ENCODE results near the gene MCFD2. TPM values are rescaled to one million over a fixed set of nuclear protein-coding genes. Genes with fewer than 3 reads are reported as not detected.
A peak's percentile ranks its signal among the peaks of the same experiment; 100 is the strongest.

MCFD2 gene
- total and polyA plus RNA-seq, 11 donors: 16.1 to 113 (median 63.4) TPM

- intact Hi-C loops (cut with DNase I): no loop called here
- Histone ChIP-seq H3K4me3 (no peak overlapping the region), H3K9me3 (peaks cover 0 to 10% (median 0%) of the 10 kb centered on the region in 12 donors), H3K36me3 (no peaks in the 10 kb centered on the region), H3K4me1 (peaks cover 3 to 29% (median 17%) of the 10 kb centered on the region in 12 donors), H3K27me3 (no peaks in the 10 kb centered on the region), H3K27ac (peak overlapping the region in 11 of 12 donors; percentile 63 to 91 (median 81))
- no peak for DNase-seq
- TF ChIP-seq POLR2A (IDR thresholded peaks at IDR 0.05) (no peak), CTCF (IDR thresholded peaks at IDR 0.05) (no peak)
- WGBS, 4 donors: 94 to 100% (median 97%) methylated on average over 3 of the region's 3 CpGs
- ATAC-seq: no peak
Observed at GRCh38 chr2:46856336-46856735, 59.3 kb downstream of the MCFD2 start.

GRCh38 chr2:46855805-46856204 lies 59.8 kb downstream of the MCFD2 start:
- H3K36me3 ChIP-seq: no peaks in the 10 kb centered on the region
- ATAC-seq (no peak), DNase-seq (no peak)
- no peaks in the 10 kb centered on the region for H3K27me3 ChIP-seq
- peaks cover 0 to 10% (median 0%) of the 10 kb centered on the region in 12 donors for H3K9me3 ChIP-seq
- H3K27ac ChIP-seq: peak overlapping the region; percentile 38 to 91 (median 80)
- TF ChIP-seq CTCF (IDR thresholded peaks at IDR 0.05) (no peak), POLR2A (IDR thresholded peaks at IDR 0.05) (no peak)
- peaks cover 3 to 33% (median 21%) of the 10 kb centered on the region in 12 donors for H3K4me1 ChIP-seq
- WGBS, 4 donors: 91 to 96% (median 93%) methylated on average over 1 of the region's 1 CpG
- H3K4me3 ChIP-seq: no peak overlapping the region
- intact Hi-C loops (cut with DNase I): loop anchor here in 1 of 10 donors (2.0 kb wide), 1 partner anchor 19 kb away; no protein-coding TSS in a partner anchor

- 59 to 67% (median 63%) methylated on average over 3 of the region's 3 CpGs for WGBS, 4 donors
- H3K4me1 ChIP-seq: peaks cover 10 to 49% (median 36%) of the 10 kb centered on the region in 12 donors
Observed at GRCh38 chr2:46854260-46854659, 61.3 kb downstream of the MCFD2 start.

GRCh38 chr2:46852598-46852997 lies 63.0 kb downstream of the MCFD2 start:
- intact Hi-C loops (cut with DNase I): no loop called here
- no peaks in the 10 kb centered on the region for H3K36me3 ChIP-seq
- ATAC-seq (no peak), DNase-seq (no peak)
- TF ChIP-seq CTCF (IDR thresholded peaks at IDR 0.05) (no peak), POLR2A (IDR thresholded peaks at IDR 0.05) (no peak)
- H3K9me3 ChIP-seq: peaks cover 0 to 10% (median 0%) of the 10 kb centered on the region in 12 donors
- no peak overlapping the region for H3K4me3 ChIP-seq
- no peaks in the 10 kb centered on the region for H3K27me3 ChIP-seq
- H3K27ac ChIP-seq: peak overlapping the region in 5 of 12 donors; percentile 76 to 89 (median 86)
- H3K4me1 ChIP-seq: peaks cover 25 to 66% (median 53%) of the 10 kb centered on the region in 12 donors
- 90 to 100% (median 95%) methylated on average over 1 of the region's 1 CpG for WGBS, 4 donors

More at GRCh38 chr2:46854260-46854659, 61.3 kb downstream of the MCFD2 start:
- Histone ChIP-seq H3K36me3 (no peaks in the 10 kb centered on the region), H3K27ac (peak overlapping the region; percentile 71 to 92 (median 88)), H3K27me3 (no peaks in the 10 kb centered on the region), H3K9me3 (peaks cover 0 to 10% (median 0%) of the 10 kb centered on the region in 12 donors), H3K4me3 (no peak overlapping the region)
- ATAC-seq (peak; percentile 7 to 65 (median 29)), DNase-seq (peak in 2 of 5 donors; percentile 48 to 67)
- no peak for TF ChIP-seq CTCF (IDR thresholded peaks at IDR 0.05)
- no peak for TF ChIP-seq POLR2A (IDR thresholded peaks at IDR 0.05)
- intact Hi-C loops (cut with DNase I): loop anchor here in 1 of 10 donors (2.0 kb wide), 1 partner anchor 21 kb away; no protein-coding TSS in a partner anchor

All from heart left ventricle (tissue), 16 donors.